B cell (primary cell): ENCODE measurements around the gene GPBP1.

Experiments used
- EZH2 ChIP-seq: IDR thresholded peaks from 2 replicates; pipeline ENCODE4 v1.6.1; 2012; ENCODE audit warnings: borderline replicate concordance, low read depth, mild to moderate bottlenecking, moderate library complexity, low read length; ENCODE audit not compliant: insufficient read depth, poor library complexity, severe bottlenecking
- TF ChIP-seq, protein P1 (sequence below): fragments of 200-600 bp; IDR thresholded peaks from one replicate; pipeline ENCODE4 v1.8.0; 2022; ENCODE audit warnings: antibody characterized with exemption, mild to moderate bottlenecking

DNA sequence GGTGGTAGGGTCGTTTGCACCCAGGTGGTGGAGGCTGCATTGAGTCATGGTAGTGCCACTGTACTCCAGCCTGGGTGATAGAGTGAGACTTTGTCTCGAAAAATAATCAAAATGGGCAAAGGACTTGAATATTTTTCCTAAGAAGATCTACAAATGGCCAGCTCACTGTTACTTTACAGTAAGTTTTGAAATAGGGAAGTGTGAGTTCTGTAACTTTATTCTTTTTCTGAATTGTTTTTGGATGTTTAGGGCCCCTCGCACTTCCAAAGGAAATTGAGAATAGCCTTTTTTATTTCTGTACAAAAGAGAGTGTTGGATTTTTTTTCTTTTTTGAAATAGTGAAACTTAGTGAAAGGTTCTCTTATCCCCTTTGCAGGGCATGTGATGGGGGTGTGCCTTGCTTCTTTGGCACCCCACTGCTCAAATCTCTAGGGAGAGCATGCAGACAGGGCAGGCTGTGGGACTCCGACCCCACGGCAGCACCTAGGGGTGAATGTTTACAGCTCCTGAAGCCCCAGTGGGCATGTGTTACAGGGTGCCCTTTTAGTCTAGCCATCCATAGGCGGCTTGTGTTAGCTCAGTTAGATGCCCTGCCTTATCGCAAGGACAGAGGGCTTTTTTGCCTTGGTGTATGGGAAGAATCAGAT is 33.3 kb downstream of the GPBP1 start:
- TF ChIP-seq, protein P1, sequence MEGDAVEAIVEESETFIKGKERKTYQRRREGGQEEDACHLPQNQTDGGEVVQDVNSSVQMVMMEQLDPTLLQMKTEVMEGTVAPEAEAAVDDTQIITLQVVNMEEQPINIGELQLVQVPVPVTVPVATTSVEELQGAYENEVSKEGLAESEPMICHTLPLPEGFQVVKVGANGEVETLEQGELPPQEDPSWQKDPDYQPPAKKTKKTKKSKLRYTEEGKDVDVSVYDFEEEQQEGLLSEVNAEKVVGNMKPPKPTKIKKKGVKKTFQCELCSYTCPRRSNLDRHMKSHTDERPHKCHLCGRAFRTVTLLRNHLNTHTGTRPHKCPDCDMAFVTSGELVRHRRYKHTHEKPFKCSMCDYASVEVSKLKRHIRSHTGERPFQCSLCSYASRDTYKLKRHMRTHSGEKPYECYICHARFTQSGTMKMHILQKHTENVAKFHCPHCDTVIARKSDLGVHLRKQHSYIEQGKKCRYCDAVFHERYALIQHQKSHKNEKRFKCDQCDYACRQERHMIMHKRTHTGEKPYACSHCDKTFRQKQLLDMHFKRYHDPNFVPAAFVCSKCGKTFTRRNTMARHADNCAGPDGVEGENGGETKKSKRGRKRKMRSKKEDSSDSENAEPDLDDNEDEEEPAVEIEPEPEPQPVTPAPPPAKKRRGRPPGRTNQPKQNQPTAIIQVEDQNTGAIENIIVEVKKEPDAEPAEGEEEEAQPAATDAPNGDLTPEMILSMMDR: no peak
- TF ChIP-seq EZH2: no peak
